Measurements from ENCODE around the gene ALCAM. TPM values are rescaled to one million over a fixed set of nuclear protein-coding genes. Genes with fewer than 3 reads are reported as not detected.

The ALCAM gene
- total and polyA plus RNA-seq, 2 donors (not counting 3 experiments of a cell fraction or from before 2014, with no cell fraction given): 46.3 to 118 TPM

GRCh38 chr3:105394177-105394576 lies 27.5 kb downstream of the ALCAM start:
- Histone ChIP-seq H3K4me2 (ENCODE audit: insufficient read depth, low read length) (peak overlapping the region; percentile 24), H3K36me3 (ENCODE audit: control insufficient read depth in 2 of 2, extremely low read depth in 1 of 2, insufficient read depth in 2 of 2, low read length in 2 of 2) (no peaks in the 10 kb centered on the region), H2AFZ (ENCODE audit: low read depth, low read length) (no peak overlapping the region), H3K9ac (replicated peaks; ENCODE audit: extremely low read depth, insufficient read depth, low read length) (peak overlapping the region; percentile 23), H3K4me3 (replicated peaks in 1 of 3; ENCODE audit: insufficient read depth in 1 of 3, low read depth in 1 of 3, low read length in 3 of 3) (peak overlapping the region in 1 of 3 experiments; percentile 6), H3K27ac (ENCODE audit: insufficient read depth, low read depth, low read length) (peak overlapping the region; percentile 80), H3K4me1 (ENCODE audit: control insufficient read depth, extremely low read depth, insufficient read depth, low read length) (peaks cover 12% of the 10 kb centered on the region), H4K20me1 (replicated peaks; ENCODE audit: control insufficient read depth, extremely low read depth, insufficient read depth, low read length) (no peaks in the 10 kb centered on the region), H3K79me2 (ENCODE audit: control insufficient read depth, insufficient read depth, low read length) (peaks cover 65% of the 10 kb centered on the region), H3K9me3 (replicated peaks; ENCODE audit: control insufficient read depth, insufficient read depth, low read length) (no peaks in the 10 kb centered on the region), H3K9me1 (replicated peaks; ENCODE audit: control insufficient read depth, extremely low read depth, insufficient read depth, low read length) (no peaks in the 10 kb centered on the region), H3K27me3 (ENCODE audit: control insufficient read depth in 2 of 2, insufficient read depth in 2 of 2, low read length in 2 of 2) (no peaks in the 10 kb centered on the region)
- TF ChIP-seq POLR2A (IDR thresholded peaks at IDR 0.05; ENCODE audit: low read depth, low read length): peak; percentile 24
- no peak for TF ChIP-seq CTCF (IDR thresholded peaks at IDR 0.05; ENCODE audit: extremely low read depth in 1 of 2, insufficient read depth in 1 of 2, low read depth in 1 of 2, low read length in 2 of 2)
- TF ChIP-seq JUN (IDR thresholded peaks at IDR 0.05; ENCODE audit: borderline replicate concordance, insufficient read depth, insufficient read length, low read depth): peak; percentile 89
- no peak for TF ChIP-seq EZH2 (IDR thresholded peaks at IDR 0.05; ENCODE audit: borderline replicate concordance, low read depth, low read length, severe bottlenecking)
- peak; percentile 43 for TF ChIP-seq MYC (IDR thresholded peaks at IDR 0.05; ENCODE audit: low read depth, low read length)
- no peak for TF ChIP-seq FOS (IDR thresholded peaks at IDR 0.05; ENCODE audit: borderline replicate concordance, insufficient read depth, low read length)
- TF ChIP-seq POLR2AphosphoS5 (IDR thresholded peaks at IDR 0.05; ENCODE audit: insufficient read depth, low read depth, low read length): peak; percentile 65
- TF ChIP-seq GATA2 (IDR thresholded peaks at IDR 0.05; ENCODE audit: insufficient read depth, insufficient read length, low read depth, low read length): peak; percentile 26
- TF ChIP-seq, protein P1, sequence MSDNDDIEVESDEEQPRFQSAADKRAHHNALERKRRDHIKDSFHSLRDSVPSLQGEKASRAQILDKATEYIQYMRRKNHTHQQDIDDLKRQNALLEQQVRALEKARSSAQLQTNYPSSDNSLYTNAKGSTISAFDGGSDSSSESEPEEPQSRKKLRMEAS (IDR thresholded peaks at IDR 0.05; ENCODE audit: insufficient read depth, insufficient read length): peak; percentile 86
- dilution Hi-C loops (cut with MboI; ENCODE audit: extremely low pct_ligation_motif_present, low sequenced_read_pairs): no loop called here
- ChIA-PET CTCF (interaction anchor here (0.8 to 1.6 kb wide), 5 partner anchors 10 to 790 kb away, joined by 3 to 4 read pairs (median 3); no protein-coding TSS in a partner anchor), POLR2A (no interaction called here)
- FAIRE-seq (peak; percentile 84), DNase-seq (ENCODE audit: low read depth, low spot score) (peak; percentile 64)
- intact Hi-C loops (cut with micrococcal nuclease): no loop called here
- no TSS peak for BruUV-seq (replicated peaks)
